ENCODE data around the gene MED9. TPM values are rescaled to one million over a fixed set of nuclear protein-coding genes. Genes with fewer than 3 reads are reported as not detected.
"Not testable (repeated sequence)": the region's sequence is repeated elsewhere in the genome, so short reads cannot be mapped to it uniquely, and the experiment has no call there.

Gene MED9, protein sequence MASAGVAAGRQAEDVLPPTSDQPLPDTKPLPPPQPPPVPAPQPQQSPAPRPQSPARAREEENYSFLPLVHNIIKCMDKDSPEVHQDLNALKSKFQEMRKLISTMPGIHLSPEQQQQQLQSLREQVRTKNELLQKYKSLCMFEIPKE
- polyA plus RNA-seq (ENCODE audit: insufficient read depth in 1 of 5, insufficient read length in 5 of 5, low replicate concordance in 1 of 5), result 10 to 100 TPM; 14.5 to 17.7 (median 16.6) TPM
- long read RNA-seq, donor 1, transcript MED9-201 (2 exons, 2,228 nt), result major isoform, 14 of 20 reads
- long read RNA-seq, donor 1, partial matches to known transcripts, result 0 of 20 reads
- long read RNA-seq, donor 1, other reads (novel, unspliced or antisense), result 0 of 20 reads
- long read RNA-seq, donor 2, transcript MED9-201 (2 exons, 2,228 nt), result major isoform, 7 of 9 reads
- long read RNA-seq, donor 2, partial matches to known transcripts, result 0 of 9 reads
- long read RNA-seq, donor 2, other reads (novel, unspliced or antisense), result 0 of 9 reads
- long read RNA-seq, donor 3, transcript MED9-201 (2 exons, 2,228 nt), result major isoform, 9 of 9 reads
- long read RNA-seq, donor 3, partial matches to known transcripts, result 0 of 9 reads
- long read RNA-seq, donor 3, other reads (novel, unspliced or antisense), result 0 of 9 reads
- long read RNA-seq, donor 4, transcript MED9-201 (2 exons, 2,228 nt), result major isoform, 7 of 8 reads
- long read RNA-seq, donor 4, partial matches to known transcripts, result 0 of 8 reads
- long read RNA-seq, donor 4, other reads (novel, unspliced or antisense), result 0 of 8 reads
- long read RNA-seq, donor 5, transcript MED9-201 (2 exons, 2,228 nt), result major isoform, 10 of 10 reads
- long read RNA-seq, donor 5, partial matches to known transcripts, result 0 of 10 reads
- long read RNA-seq, donor 5, other reads (novel, unspliced or antisense), result 0 of 10 reads
- long read RNA-seq, donor 6, transcript MED9-201 (2 exons, 2,228 nt), result major isoform, 13 of 14 reads
- long read RNA-seq, donor 6, partial matches to known transcripts, result 0 of 14 reads
- long read RNA-seq, donor 6, other reads (novel, unspliced or antisense), result 0 of 14 reads
- long read RNA-seq, donor 7, transcript MED9-201 (2 exons, 2,228 nt), result major isoform, 6 of 6 reads
- long read RNA-seq, donor 7, partial matches to known transcripts, result 0 of 6 reads
- long read RNA-seq, donor 7, other reads (novel, unspliced or antisense), result 0 of 6 reads
- long read RNA-seq, donor 8, partial matches to known transcripts, result 0 of 3 reads
- long read RNA-seq, donor 8, other reads (novel, unspliced or antisense), result 0 of 3 reads

- peak; percentile 92 to 93 for DNase-seq
Observed at GRCh38 chr17:17476865-17477467, at the start of gene MED9. TSS of gene MED9 (plus strand) at chr17:17477000. CDS start at chr17:17477042, 42 bp downstream.

DNA sequence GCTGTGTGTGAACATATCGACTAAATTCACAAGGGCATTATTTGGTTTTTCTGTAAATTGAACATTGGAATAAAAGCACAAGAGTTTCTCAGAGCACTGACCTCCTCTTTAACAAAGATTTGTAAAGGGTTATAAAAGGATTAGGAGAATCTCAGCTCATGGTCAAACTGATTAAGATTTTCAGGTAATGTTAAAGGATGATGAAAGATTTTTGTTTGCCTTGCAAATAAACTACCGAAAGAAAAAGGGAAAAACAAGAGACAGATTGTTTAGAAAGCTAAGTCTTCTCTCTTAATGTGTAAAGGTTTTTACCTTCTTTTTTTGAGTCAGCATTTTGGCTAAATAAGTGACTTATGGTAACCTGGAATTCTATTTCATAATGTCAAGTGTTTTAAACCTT lies 47.6 kb upstream of the MED9 start:
- no peak for DNase-seq

GRCh38 chr17:17430924-17431323 lies 45.9 kb upstream of the MED9 start:
- DNase-seq, result not testable (repeated sequence)

- no peak for DNase-seq
Observed at GRCh38 chr17:17431605-17432004, 45.2 kb upstream of the MED9 start.

DNA sequence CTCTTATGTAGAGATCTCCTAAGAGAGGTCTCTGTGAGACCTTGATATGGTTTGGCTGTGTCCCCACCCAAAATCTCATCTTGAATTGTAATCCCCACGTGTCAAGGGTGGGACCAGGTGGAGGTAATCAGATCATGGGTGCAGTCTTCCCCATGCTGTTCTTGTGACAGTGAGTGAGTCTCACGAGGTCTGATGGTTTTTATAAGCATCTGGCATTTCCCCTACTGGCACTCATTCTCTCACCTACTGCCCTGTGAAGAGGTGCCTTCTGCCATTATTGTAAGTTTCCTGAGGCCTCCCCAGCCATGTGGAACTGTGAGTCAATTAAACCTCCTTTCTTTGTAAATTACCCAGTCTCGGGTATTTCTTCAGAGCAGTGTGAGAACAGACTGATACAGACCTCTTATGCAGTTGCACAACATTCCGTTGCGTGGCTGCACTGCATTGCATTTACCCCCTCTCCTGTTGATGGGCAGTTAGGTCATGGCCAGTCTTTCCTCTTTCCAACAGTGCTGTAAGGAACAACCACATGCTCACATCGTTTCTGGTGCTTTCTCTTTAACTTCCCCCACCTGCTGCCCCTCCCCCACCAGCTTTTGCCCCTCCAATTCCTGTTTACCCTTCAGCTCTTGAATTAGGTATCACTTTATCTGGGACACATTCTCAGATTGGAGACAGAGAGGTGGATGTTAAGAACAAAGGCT lies 43.6 kb upstream of the MED9 start:
- DNase-seq, result no peak

GRCh38 chr17:17434477-17434876 lies 42.3 kb upstream of the MED9 start:
- no peak for DNase-seq

GRCh38 chr17:17435323-17435722 lies 41.5 kb upstream of the MED9 start:
- no peak for DNase-seq

GRCh38 chr17:17437461-17437860 lies 39.3 kb upstream of the MED9 start:
- no peak for DNase-seq

- DNase-seq, result no peak
Observed at GRCh38 chr17:17437893-17438292, 38.9 kb upstream of the MED9 start.

DNA sequence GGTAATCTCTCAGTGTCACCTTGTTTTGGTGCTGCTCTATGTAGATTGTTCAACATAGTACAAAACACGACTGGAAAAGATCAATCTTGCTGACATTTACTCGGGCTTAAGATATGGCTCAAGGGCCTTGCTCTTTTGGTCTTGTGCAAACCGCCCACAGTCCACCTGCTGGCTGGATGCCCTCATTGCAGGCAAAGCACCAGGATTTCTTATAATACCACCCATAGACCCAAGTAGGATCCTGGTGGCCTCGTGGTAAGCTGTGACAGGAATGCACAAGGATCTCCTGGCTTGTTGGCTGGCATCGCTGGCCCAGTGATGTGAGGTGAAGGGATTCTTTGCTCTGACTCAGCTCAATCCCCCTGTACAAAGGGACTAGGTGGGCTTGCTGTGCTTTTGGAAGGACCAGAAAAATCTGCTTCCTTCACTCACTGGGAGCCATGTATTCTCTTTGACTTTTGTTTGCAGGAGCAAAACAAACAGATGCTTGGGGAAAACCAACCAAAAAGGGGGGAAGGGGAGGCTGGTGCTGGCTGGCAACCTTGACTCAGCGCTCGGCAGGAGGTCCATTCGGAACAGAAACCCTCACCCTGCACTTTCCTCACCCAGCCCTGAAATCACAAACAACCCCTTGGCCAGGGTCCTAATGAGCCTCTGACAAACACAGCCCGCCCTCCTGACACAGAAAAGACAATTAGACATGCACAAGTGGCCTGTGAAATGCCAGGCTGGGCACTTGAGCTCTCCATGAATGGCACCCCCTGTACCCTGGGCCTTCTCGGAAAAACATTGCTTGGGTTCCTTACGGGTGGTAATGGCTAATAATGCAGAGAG lies 36.6 kb upstream of the MED9 start:
- no peak for DNase-seq

DNA sequence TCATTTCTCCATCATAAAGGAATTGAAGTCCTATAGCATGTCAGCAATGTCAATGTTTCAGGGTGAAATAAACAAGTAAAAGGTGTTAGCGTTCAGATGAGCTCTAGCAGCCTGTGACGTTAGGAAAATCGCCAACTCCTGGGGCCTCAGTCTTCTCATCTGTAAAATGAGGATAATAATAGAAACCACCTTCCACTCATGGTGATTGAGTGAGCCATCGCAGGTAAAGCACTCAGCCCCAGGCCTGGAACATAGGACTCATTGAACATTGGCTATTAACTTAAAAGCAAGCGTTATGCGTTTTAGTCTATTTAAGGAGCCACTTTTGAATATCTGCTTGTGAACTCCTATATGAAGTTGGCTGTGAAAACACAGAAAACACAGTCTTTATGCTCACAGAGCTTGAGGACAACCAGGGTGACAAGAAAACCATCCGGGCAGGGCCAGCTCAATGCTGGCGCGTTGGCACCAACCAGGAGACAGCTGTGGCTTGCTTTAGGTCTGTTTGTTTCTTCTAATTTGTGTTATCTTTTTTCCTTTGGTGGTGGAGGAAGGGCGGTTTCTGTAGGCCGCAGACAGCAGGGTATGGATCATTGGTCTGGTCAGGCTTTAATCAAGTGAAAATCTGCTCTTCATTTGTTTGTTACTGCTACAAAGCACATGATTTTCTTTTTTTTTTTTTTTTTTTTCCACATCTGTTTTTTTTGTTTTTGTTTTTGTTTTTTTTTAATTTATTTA lies 35.7 kb upstream of the MED9 start:
- no peak for DNase-seq

DNA sequence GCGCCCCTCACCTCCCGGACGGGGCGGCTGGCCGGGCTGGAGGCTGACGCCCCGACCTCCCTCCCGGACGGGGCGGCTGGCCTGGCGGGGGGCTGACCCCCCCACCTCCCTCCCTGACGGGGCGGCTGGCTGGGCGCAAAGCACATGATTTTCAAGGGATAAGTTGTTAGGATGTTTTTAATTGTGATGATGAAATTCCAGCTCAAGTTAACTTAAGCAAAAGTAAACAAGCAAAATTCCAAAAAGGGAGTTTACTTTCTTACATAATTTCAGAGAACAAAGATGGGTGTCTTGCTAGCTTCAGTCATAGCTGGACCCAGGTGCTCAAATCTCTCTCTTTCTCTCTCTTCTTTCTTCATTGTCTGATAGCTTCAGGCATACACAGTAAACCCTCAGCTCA lies 33.6 kb upstream of the MED9 start:
- no peak for DNase-seq

- DNase-seq, result no peak
Observed at GRCh38 chr17:17445296-17445924, 31.4 kb upstream of the MED9 start.

DNA sequence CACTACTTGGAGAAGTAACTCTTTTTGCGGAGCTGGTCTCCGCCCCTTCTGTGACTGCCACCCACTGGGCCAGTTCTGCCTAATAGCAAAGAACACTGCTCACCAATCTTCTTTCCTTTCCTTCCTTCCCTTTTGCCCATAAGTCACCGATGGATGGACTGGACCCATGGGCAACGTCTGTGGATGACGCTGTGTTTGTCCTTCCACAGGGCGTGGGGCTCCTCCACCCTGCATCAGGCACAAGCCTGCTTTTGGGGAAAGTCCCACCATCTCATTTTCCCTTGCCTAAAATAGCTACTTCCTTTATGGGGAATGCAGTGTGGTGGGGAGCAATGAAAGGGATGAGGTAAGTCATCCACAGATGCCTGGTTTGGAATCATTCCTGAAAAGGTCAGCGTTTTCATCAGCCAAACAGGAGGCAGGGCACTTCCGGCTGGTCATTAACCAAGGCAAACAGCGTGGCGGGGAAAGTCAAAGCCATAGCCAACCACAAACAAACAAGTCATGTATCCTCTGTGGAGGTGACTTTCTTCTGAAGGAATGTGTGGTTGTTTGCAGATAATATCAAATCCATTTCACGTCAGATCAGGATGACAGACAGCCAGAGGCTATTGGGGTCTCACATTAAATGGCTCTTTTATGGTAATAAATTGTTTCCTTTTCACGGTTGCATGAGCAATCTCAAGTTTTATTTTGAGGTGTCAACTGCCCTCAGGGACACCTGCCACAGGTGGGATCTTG lies 30.7 kb upstream of the MED9 start:
- DNase-seq, result peak; percentile 10 to 28

DNA sequence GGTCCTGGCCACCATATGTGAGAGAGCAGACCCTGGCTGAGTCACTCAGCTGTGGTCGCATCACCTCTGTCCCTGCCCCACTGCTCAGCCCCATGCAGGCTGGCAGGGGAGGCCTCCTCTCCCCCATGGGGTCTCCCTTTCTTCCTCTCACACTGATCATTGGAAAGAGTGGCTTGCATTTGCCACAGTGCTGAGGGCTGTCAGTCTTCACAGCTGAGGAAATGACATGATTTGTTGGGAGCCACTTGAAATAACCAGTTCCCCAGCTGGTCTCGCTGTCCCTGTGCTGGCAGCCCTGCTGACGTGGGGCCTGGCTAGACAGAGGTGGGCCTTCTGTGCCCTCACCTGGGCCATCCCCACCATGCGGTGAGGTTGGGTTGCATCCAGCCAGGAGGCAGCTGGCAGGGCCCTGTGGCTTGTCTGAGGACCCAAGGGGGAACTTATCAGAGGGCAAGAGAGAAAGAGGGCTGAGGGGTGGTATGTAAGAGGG lies 30.1 kb upstream of the MED9 start:
- DNase-seq, result no peak

DNA sequence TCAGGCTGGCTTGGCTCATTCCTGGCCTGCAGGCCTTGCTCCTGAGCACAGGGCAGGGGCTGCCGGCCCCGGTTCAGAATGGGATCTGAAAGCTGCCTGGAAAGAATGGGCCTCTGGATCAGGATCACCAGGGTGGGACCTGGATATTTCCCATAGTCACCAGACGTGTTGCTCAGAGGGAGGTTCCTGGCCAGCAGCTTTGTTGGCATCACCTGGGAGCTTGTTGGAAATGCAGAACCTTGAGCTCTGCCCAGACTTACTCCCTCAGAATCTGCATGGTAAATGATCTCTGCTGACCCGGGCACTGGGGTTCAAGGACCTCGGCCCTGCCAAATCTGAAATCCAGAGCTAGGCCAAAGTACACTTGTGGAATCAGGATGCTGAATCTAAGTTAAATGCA lies 29.5 kb upstream of the MED9 start:
- DNase-seq, result no peak

DNA sequence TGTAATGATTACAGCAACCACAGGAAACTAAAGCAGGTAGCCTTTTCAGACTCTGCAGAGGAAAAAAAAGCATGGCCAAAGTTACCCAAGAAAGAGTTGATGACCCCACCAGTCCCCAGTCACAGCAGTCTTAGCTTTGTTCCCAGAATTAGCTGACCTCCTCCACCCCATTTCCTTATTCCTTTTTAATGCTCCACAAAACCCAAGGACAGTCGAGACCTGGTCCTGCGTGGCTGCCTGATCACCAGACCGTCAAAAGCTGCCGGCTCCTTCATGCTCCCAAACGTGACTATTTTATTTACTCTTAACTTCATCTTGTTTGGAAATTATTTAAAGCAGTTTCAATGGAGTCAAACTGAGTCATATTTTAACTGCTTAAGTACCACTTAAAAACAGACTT lies 28.7 kb upstream of the MED9 start:
- DNase-seq, result no peak

DNA sequence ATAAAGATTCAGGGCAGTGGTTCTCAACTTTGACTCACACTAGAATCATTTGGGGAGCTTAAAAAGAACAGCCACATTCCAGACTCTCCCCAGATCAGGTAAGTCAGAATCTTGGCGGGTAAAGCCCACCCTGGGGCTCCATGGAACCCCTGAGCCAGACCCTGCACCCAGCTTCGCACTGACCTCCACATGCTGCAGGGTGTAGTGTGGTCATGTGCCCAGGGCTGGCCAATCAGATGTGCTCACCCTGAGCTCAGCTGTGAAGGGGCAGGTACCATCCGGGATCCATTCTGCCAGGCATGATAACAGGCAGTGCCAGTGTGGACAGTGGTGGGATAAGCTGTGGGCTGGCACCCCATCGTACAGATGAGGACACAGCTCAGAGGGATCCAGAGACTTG lies 28.1 kb upstream of the MED9 start:
- DNase-seq, result no peak

Data from right lung (tissue), 10 donors.